Prostate gland (tissue), 1 donor: ENCODE results near the gene TPSG1.
"Not testable (repeated sequence)": the region's sequence is repeated elsewhere in the genome, so short reads cannot be mapped to it uniquely, and the experiment has no call there.

Experiments used
- POLR2A ChIP-seq: fragments of 450-650 bp; IDR thresholded peaks from one replicate; pipeline ENCODE4 v1.6.1; 2016; ENCODE audit warnings: antibody characterized with exemption, mild to moderate bottlenecking
- POLR2AphosphoS5 ChIP-seq: sonication (generic); formaldehyde crosslinking; IDR thresholded peaks from one replicate; pipeline ENCODE4 v1.6.1; 2017; ENCODE audit warnings: antibody characterized with exemption

DNA sequence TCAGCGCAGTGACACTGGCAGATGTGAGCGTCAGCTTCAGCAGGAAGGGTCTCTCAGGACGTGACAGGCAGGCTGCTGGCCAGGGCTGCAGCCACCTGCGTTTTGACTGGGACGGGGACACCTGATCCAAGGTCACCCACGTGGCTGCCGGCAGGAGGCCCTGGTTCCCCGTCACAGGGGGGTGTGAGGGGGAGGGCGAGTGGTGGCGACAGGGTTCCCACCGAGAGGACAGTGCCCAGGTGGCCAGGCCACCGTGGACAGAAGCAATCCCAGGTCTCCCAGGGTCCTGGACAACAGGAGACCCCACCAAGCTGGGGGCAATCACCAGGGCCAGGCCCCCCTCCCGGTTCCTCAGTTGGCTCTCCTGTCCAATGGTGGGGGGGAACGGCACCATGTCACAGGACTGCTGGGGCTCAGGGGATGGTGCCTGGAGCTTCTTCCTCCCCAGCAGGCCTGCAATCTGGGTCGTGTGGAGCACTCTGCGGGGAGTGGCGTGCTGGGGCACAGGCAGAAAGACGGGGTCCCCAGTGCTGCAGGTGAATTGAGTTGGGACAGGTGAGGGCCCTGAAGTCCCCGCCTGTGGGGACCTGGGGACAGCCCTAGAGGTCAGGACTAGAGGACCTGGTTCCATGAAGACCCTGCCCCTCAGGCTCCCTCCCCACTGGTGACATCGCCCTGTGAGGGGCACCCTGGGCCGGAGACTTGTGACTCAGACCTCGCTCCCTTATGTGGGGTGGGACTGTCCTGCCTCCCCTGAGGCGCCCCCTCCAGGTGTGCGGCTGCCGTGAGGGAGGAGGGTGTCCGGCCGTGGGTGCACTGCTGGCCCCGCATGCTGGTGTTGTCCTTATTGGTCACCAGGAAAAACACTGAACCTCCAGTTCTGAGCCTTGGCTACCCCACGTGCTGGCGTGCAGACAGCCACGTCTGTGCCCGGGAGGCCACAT, 19.1 kb upstream of the TPSG1 start:
- TF ChIP-seq POLR2A, POLR2AphosphoS5: not testable (repeated sequence)
